GM11168 (cell line): ENCODE measurements around the gene EXOC3L1.

Experiments
- in situ Hi-C: fragments of 300-500 bp; cut with MboI; formaldehyde crosslinking; loops from one replicate; pipeline ENCODE4 v1.12.0; 2022; ENCODE audit warnings: low sequenced_read_pairs; ENCODE audit not compliant: unreplicated experiment

EXOC3L1 gene, protein sequence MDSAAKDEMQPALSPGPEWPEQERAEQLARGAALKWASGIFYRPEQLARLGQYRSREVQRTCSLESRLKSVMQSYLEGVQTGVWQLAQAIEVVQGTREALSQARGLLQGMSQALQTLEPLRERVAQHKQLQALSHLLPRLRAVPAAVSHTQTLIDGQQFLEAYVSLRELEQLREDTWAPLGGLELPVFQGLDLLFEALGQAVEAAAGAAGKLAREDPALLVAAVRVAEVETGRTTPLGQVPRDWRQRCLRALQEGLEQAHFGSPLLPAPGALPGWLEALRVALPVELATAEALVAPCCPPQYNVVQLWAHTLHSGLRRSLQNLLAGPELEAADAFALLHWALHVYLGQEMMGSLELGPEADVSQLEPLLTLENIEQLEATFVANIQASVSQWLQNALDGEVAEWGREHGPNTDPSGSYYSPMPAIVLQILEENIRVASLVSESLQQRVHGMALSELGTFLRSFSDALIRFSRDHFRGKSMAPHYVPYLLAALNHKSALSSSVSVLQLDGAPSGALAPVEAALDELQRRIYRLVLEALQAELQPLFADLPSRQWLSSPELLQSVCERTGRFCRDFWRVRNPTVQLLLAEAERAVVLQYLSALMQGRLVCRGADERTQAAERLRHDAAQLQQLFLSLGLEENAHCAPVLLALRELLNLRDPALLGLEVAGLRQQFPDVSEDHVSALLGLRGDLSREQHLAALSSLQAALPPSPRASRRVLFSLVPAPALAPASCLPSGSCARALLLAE

DNA sequence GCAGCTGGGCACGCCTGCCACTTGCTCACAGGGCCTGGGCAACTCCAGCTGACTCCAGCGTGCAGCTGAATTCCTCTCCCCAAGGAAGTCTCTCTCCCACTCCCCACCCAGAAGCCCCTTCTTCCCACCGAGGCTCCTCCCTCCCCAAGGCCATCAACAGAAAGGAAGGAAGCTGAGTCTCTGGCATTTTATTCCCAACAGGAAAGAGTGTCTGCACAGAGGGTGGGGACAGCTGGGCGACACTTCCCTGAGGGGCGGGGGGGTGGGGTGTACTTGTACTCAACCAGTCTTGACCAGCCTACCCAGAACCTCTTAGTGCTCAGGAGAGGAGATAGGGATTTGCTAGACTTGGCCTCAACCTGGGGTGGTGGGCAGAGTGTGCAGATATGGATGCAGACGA is at the start of gene EXOC3L1:
EXOC3L1 (minus strand) TSS at position 96 of the 400 bp plus-strand sequence. CDS start 460 bp downstream, outside the sequence.
- in situ Hi-C loops, result no loop called here

DNA sequence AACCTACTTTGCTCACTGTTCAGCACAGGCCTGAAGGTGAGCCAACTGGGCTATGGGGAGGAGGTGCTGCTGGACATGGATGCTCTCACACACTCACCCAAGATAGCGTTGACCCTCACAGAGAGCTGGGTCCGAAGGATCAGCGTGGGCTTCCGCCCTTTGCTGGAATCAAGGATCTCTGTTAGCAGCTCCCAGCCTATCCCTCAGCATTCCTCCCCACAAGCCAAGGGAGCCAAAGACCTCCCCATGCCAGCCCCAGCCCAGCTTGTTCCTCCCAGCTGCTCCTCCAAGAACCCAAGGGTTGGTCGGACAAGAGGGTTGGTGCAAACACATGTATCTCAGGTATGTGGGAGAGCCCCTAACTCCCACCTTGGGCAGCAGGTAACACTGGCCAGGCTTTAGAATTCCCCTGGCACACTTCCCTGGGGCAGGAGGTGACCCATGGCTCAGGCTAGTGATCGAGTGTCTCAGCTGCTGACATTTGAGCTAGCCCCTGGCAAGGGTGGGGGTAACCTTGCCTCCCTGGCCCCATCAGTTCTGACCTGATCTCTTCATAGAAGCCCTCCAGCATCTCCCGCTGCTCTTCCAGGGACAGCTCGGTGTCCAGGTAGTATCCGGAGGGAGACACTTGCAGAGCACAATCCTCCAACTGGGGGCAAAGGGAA is 49.0 kb upstream of the EXOC3L1 start:
- in situ Hi-C loops, result no loop called here

DNA sequence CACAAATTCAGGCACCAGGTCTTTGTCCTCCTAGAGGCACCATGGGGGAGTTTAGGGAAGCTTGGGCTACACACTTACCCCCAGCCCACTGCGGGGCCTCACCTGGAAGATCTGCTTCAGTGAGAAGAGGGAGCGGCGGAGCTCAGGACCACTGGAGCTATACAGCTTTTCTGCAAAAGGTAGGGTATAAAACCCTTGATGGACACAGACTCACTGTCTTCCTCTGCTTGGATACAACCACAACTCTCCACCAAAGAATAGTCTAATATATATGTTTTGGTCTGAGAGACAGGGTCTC is 48.3 kb upstream of the EXOC3L1 start:
- in situ Hi-C loops, result no loop called here

DNA sequence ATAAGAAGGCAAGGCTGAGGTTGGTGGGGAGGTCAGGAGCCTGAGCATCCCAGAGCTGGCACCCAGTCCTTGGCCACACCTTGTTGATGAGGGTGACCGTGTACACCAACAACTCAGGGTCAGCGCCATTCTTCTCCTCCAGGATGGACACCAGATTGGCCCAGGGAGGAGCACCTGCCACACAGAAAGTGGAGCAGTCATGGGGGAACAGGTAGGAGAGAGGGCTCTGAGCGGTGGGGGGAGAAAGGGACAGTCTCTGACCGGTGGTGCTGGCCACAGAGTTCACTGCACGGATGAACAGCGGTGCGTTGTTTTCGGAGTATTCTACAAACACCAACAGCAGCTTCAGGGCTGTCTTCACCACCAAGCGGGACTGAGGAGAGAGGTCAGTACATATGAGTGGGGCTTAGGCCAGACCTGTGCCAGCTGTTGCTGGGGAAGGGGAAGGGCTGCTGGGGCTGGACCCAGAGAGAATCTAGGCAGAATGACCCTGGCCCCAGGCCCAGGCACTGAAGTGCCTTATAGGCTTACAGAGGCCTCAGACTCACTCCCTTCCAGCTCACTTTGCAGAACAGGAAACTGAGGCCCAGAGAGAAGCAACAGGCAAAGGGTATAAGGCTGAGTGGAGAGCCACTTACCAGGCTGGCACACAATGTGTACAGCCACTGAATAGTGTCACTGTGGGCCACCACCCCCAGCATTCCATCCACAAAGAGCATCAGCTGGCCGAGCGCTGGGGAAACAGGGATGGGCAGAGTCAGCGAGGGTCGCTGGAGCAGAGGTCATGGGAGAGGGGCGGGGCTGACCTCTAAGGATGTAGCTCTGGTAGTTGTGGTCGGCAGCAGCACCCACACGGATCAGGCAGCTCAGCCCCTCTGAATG is 47.7 kb upstream of the EXOC3L1 start:
- in situ Hi-C loops, result no loop called here

DNA sequence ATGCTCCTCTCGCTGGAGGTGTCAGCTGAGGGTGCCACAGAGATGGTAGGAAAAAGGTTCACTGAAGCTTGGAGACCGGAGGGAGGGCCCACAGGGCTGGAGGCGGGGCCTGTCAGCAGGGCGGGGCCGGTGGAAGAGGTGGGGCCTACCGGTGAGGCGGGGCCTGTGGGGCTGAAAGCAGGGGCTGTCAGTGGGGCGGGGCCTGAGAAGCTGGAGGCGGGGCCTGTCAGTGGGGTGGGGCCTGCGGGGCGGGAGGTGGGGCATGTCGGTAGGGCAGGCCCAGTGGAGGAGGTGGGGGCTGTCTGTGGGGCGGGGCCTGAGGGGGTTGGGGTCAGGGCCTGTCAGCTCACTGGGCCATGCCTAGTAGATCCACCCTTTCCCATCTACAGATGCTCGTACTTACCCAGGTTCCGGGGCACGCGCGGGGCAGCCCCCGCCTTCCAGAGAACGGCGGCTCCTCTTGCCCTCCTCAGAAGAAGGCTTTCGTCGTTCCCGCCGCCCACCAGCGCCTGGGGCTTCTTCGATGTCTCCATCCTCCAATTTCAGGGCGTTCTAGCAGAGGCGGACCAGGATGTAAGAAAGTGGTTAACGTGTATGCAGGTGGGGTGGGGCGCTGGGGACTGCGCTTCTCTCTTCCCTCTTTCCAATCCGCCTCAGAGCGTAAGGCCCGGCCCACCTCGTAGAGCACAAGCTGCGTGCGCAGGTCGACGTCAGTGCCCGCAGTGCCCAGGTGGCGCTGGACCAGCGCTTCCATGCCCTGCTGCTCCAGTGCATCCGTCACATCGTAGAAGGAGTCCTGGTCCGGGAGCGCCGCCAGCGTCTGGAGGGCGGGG is 46.8 kb upstream of the EXOC3L1 start:
- in situ Hi-C loops, result no loop called here

DNA sequence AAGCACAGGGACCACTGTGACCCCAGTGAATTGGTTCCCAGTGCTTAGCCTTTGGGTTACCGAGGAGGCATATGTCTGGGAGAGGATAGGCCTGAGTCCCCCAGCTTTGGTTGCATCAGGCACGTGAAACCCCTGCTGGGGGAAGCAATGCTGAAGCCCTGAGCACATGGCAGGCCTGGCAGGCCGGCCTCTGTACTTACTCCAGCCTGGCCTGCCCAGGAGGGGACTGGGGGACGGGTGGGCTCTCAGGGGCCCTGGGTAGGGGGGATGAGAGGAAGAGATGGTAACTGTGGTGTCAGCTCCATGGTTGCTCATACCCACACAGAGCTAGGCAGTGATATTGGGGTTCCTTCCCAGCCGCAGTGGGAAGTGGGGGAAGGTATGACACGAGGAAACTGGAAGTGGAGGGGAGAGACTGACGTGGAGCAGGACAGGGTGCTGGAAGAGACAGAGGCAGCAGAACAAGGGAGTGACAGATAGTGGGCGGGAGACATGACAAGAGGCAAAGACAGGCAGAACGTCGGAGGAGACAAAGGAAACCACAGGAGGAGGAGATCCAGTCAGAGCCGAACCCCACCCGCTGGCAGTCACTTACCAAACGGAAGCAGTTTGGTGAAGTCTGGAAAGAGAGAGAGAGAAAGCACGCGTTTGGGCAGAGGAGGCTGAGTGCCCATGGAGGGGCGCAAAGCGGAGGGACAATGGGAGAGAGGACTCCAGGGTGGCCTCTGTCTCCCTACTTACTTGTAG is 46.1 kb upstream of the EXOC3L1 start:
- in situ Hi-C loops, result no loop called here

DNA sequence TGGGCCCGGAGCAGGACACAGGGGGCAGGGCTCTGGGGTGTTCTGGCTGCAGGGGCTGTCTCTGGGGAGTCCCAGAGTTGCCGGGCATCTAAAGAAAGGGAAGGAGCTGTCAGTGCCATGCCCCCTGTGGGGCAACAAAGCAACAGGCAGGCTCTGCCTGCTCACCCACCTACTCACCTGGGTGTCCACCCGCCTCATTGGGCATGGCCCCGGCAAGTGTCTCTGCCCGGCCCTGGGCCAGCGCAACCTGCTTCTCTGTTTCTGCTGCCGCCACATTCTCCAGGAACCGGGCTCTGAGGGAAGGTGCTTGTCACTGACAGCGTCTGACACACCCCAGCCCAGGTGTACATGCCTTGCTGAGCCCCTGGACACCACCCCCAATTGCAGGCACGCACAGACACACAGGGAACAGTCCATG is 44.3 kb upstream of the EXOC3L1 start:
- in situ Hi-C loops, result no loop called here

DNA sequence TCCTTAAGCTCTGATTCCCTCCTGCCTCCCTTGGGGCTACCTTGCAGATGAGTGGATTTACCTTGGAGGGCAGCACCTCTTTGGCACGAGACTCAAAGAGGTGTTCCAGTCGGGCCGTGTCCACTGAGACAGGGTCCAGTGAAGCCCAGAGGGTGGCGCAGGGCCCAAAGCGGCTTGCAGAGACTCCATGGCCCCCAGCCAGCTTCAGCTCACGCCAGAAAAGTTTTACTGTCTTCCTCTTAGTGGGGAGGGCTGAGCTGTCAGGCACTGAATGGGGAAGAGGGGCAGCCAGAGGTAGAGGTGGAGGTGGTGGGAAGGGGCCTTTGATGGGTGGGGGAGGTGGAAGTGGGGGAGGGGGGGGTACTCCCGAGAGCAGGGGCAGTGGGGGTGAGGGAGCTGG is 43.7 kb upstream of the EXOC3L1 start:
- in situ Hi-C loops, result no loop called here

DNA sequence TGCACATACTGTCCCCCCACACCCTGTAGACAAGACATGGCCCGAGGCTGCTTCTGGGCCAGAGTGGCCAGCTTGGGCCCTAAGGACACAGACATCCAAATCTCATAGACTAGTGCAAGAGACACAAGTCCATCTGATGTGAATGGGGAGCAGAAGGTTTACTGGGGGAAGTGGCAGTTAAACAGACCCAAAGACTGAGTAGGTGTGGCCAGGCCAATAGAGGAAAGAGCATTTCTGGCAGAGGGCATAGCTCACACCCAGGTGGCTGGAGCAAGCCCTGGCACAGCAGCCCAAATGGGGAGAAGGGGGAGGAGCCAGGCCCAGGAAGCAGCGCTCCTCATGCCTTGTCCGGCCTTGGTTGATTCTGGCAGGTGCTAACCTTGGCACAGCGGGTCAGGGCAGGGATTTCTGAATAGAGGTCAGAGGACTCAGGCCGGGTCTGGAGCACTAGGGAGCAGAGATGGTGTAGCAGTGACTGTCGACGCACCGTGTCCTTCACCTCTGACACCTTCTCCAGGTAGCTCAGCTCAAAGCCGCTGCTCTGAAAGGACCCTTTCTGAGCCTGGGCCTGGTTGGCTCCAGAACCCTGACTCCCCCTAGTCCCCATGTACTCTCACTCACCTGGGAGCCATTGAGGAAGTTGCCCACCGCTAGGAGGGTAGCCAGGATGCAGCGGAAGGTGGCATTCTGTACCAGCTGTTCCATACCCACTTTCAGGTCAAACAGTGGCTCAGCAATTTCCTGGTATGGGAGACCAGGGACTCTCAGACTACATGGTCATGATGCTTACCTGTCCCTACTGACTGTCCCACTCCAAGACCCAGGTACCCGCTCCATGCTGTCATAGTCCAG is 41.1 kb upstream of the EXOC3L1 start:
- in situ Hi-C loops, result no loop called here

DNA sequence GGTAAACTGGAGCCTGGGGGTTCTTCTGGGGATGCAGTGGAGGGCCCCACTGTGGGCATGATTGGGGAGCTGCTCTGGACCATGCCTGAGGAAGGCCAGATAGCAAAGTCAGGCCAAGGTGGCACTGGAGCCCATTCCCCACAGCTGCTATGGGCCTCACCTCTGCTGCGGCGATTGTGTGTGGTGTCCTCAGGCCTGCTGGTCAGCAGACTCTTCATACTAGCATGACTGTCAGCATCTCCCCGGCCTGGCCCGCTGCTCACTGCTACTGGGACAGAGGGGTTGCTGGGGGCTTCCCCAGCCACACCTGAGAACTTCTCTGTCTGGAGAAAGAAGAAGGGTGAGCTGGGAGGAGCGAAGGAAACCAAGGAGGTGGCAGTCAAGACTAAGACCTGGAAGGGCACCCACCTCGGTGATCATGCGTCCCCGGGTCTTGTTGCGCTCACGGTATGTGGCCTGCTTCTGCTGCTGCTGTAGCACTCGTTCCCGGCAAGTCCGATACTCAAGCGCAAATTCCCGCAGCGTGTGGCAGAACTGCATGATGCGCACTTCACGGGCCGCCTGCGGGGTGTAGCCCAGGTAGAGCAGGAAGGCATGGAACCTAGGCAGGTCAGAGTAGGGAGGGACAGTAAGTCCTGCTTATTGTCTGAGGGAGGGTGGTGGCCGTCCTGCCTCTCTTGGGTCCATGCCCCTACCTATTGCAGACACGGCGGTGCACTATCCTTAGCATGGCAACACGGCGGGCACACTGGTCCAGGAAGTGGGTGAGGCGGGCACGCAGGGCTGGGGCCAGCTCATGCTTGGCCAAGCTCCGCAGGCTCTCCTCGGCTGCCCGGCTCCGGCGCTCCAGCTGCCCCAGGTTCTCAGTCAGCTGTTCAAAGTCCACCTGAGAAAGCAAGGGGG is 40.2 kb upstream of the EXOC3L1 start:
- in situ Hi-C loops, result no loop called here

DNA sequence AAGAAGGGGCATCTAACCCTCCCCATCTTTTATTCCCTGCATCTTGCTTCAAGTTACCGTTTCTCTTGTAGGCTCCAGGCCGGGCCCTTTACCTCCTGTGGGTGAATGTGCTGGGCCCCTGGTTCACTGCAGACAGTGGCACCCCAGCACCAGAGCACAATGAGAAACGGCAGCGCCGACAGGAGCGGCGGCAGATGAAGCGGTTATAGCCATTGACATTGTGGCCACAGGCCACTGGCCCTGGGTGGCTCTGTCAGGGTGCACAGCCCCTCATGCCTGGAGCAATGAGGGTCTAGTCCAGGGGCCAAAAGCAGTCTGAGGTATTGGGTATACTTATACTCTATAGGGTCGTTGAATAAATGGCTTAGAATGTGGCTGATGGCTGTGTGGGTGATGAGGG is 39.0 kb upstream of the EXOC3L1 start:
- in situ Hi-C loops, result no loop called here

DNA sequence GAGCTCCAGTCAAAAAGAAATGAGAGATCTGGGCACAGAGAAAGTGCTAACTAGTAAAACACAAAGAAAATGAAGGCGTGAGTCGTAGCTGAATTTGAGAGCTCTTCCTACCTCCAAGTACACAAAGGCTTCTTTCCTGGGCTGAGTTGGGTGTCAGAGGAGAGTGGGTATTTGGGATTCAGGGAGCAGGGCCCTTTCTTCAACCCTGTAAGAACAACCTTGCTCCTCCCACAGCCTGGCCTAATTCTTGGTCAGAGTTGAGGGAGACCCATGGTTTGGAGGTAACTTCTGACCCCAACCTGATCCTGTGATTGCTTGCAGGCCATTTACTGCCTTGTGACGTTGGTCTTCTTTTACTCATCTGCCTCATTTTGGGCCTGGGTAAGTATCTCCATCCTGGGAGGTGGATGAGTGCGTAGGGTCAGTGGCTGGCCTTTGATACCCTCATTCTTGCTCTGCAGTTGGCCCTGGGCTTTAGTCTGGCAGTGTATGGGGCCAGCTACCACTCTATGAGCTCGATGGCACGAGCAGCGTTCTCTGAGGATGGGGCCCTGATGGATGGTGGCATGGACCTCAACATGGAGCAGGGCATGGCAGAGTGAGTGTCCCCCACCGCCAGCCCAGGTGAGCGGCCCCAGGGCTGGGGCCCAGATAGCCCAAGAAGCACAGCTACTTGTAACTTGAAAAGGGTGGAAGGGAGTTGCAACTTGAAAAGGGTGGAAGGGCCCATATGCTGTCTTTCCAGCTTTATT is 38.3 kb upstream of the EXOC3L1 start:
- in situ Hi-C loops, result no loop called here

DNA sequence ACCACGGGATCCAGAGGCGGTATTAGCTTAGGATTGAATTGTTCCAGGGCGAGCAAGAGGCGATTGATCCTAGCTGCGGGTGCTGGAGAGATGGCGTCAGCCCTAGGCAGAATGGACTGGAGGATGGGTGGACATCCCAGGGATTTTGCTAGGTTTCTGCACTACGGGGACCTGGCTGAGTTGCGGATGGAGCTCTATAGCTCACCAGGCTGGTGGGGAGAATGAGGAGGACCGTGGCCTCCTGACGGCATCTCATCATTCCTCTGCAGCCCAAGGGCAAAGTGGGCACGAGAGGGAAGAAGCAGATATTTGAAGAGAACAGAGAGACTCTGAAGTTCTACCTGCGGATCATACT is 37.6 kb upstream of the EXOC3L1 start:
- in situ Hi-C loops, result no loop called here

DNA sequence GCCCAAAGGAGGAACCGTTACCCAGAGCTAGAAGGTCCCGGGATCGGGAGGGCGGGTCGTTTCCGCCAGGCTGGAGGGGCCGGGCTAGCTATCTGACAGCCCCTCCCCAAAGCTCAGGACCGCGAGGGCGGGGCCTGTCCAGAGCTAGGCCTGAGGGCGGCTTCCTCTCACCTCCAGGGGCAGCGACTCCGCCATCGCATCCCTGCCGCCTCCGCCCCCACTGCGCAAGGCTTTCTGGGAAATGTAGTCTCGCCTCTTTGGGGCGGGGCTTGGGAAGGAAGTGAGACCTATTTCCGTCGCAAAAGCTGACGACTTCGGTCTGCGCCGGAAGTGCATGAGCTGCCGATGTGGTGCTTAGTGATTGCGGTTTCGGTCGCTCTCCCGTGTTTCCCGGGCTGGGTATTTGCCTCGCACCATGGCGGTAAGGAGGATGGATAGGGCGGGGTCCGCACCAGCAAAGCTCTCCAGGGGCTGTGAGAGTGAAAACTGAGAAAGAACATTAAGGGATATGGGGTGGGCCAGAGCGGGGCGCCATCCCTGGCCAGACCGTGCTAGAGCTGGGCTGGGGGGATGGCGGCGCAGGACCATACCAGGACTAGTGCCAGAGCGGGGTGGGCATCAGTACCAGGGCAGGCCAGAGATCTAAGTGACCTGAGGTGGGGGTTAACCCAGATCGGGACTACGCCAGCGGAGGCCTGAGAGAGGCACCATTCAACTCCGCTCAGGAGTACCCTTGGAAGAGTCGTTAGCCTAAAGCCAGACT is 37.0 kb upstream of the EXOC3L1 start, which contains the start of gene TMEM208:
TMEM208 (plus strand) TSS at position 327 of the 763 bp plus-strand sequence; CDS start at position 416, 89 bp downstream.
- in situ Hi-C loops, result no loop called here

DNA sequence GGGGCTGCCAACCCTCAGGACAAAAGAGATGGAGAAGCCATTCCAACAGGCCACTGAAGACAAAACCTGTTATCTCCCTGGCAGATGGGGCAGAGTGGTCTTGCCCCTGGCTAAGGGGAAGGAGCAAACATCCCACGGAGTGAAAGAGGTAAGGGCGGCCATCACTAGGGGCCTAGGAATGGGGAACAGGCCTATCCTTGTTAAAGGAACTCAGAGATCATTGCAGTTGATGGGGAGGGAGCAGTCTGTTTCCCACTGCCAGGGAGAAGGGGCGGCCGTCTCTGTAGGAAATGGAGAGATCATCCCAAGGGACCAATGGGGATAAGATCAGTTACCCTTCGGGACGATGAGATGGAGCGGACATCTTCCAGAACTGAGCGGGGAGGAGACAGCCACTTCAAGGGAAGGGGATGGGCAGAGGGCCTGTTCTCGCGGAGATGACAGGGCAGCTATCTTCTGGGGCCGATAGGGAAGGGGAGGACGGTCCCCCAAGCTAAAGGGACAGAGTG is 36.4 kb upstream of the EXOC3L1 start:
- in situ Hi-C loops, result no loop called here
